DND-41 (cell line): Measurements from ENCODE around the gene ARHGEF4.

Experiments used
- CTCF ChIP-seq: IDR thresholded peaks from 2 replicates; pipeline ENCODE4 v1.5.1; 2012; ENCODE audit warnings: borderline replicate concordance, low read length, moderate library complexity, mild to moderate bottlenecking; ENCODE audit not compliant: poor library complexity, severe bottlenecking; ENCODE audit errors: extremely low read depth
- EZH2 ChIP-seq: IDR thresholded peaks from 3 replicates; pipeline ENCODE4 v1.6.1; 2012; ENCODE audit warnings: borderline replicate concordance, low read depth, mild to moderate bottlenecking, moderate library complexity, low read length, inconsistent platforms; ENCODE audit not compliant: severe bottlenecking

- TF ChIP-seq CTCF: no peak
- no peak for TF ChIP-seq EZH2
These were observed 23.0 kb upstream of the ARHGEF4 start for GRCh38 chr2:130813722-130814121.
